Ascending aorta (tissue), 2 donors: ENCODE measurements around the gene DIRAS3. TPM values are rescaled to one million over a fixed set of nuclear protein-coding genes. Genes with fewer than 3 reads are reported as not detected.

Source experiments
- DNase-seq, 2 donors: peaks; one replicate each; pipeline ENCODE4 v3.0.0-alpha.2; 2019; ENCODE audit warnings: low spot score in 2 of 2
- H3K27ac ChIP-seq, 2 donors: fragments of 200-600 bp; sonication (generic); one replicate each; pipeline ENCODE4 v1.5.1; 2016 to 2017; ENCODE audit warnings: mild to moderate bottlenecking in 1 of 2
- H3K27me3 ChIP-seq: fragments of 200-600 bp; sonication (generic); one replicate; pipeline ENCODE4 v1.5.1; 2017
- H3K36me3 ChIP-seq, 2 donors: fragments of 200-600 bp; sonication (generic); one replicate each; pipeline ENCODE4 v1.5.1; 2016
- H3K4me1 ChIP-seq, 2 donors: fragments of 200-600 bp; sonication (generic); one replicate each; pipeline ENCODE4 v1.5.1; 2016 to 2017; ENCODE audit warnings: mild to moderate bottlenecking in 1 of 2
- H3K4me3 ChIP-seq, 2 donors: fragments of 200-600 bp; sonication (generic); one replicate each; pipeline ENCODE4 v1.5.1; 2016 to 2017; ENCODE audit warnings: mild to moderate bottlenecking in 1 of 2
- H3K9me3 ChIP-seq, 2 donors: fragments of 200-600 bp; sonication (generic); one replicate each; pipeline ENCODE4 v1.5.1; 2016
- intact Hi-C: fragments of 100-400 bp; cut with DNase I; formaldehyde crosslinking; loops from one replicate; pipeline ENCODE4 v1.15.1; 2023
- total RNA-seq: library from RNA; depleted of rRNA; stranded (reverse); fragments of >200 nt; gene quantifications from one replicate; pipeline ENCODE4 v1.1.0, GENCODE V29; 2016
- TF ChIP-seq, protein P1 (sequence below), 3 experiments: fragments of 200-600 bp in 2 of 3; fragments of 450-650 bp in 1 of 3; sonication (generic) in 2 of 3; IDR thresholded peaks; one replicate each; pipeline ENCODE4 v1.5.1; 2016 to 2019; ENCODE audit warnings: antibody characterized with exemption in 3 of 3, mild to moderate bottlenecking in 1 of 3, moderate library complexity in 1 of 3

Gene DIRAS3
- total RNA-seq, 1 donor from 2014 or later, result 3.4 TPM

- Histone ChIP-seq H3K27ac (no peak overlapping the region), H3K9me3 (no peaks in the 10 kb centered on the region), H3K4me1 (no peaks in the 10 kb centered on the region), H3K4me3 (no peak overlapping the region), H3K36me3 (no peaks in the 10 kb centered on the region), H3K27me3 (no peaks in the 10 kb centered on the region)
- intact Hi-C loops, result no loop called here
- TF ChIP-seq, protein P1, sequence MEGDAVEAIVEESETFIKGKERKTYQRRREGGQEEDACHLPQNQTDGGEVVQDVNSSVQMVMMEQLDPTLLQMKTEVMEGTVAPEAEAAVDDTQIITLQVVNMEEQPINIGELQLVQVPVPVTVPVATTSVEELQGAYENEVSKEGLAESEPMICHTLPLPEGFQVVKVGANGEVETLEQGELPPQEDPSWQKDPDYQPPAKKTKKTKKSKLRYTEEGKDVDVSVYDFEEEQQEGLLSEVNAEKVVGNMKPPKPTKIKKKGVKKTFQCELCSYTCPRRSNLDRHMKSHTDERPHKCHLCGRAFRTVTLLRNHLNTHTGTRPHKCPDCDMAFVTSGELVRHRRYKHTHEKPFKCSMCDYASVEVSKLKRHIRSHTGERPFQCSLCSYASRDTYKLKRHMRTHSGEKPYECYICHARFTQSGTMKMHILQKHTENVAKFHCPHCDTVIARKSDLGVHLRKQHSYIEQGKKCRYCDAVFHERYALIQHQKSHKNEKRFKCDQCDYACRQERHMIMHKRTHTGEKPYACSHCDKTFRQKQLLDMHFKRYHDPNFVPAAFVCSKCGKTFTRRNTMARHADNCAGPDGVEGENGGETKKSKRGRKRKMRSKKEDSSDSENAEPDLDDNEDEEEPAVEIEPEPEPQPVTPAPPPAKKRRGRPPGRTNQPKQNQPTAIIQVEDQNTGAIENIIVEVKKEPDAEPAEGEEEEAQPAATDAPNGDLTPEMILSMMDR (IDR thresholded peaks at IDR 0.05), result no peak
- no peak for DNase-seq
These were observed 4.8 kb downstream of the DIRAS3 start for GRCh38 chr1:68045511-68046180.

DNA sequence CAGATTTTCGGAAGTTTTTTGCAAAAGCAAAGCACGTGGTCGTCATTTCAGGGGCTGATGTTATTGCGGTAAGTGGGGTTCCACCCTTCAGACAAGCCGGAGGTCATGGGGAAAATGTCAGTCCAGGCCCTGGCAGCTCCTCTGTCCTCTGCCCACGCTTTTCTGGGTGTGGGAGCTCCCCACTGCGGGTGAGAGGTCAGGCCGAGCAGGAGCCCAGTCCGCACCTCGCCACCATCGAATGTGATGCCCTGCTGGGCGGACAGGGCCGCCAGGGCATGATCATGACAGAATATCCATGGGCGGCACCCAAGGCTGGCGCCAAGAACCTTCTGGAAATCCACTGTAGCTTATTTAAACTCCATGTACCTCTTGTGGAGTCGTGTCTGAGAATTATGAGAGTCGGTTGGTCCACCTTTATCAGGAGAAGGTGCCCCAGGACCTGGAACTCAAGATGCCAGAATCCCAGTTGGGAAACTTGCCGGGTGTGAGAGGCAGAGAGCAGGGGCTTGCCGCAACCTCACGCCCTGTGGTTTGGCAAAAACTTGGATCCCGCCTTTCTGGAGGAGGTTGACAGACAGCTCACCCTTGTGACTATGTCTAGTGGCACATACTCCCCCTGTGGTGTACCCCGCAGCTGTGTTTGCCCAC, 6.9 kb downstream of the DIRAS3 start:
- Histone ChIP-seq H3K4me3 (no peak overlapping the region), H3K36me3 (no peaks in the 10 kb centered on the region), H3K4me1 (no peaks in the 10 kb centered on the region), H3K27ac (no peak overlapping the region), H3K9me3 (no peaks in the 10 kb centered on the region), H3K27me3 (no peaks in the 10 kb centered on the region)
- TF ChIP-seq, protein P1 (IDR thresholded peaks at IDR 0.05), result no peak
- intact Hi-C loops, result no loop called here
- no peak for DNase-seq

- H3K27ac ChIP-seq, result no peak overlapping the region
- H3K9me3 ChIP-seq, result no peaks in the 10 kb centered on the region
- intact Hi-C loops, result no loop called here
- no peaks in the 10 kb centered on the region for H3K4me1 ChIP-seq
- no peak overlapping the region for H3K4me3 ChIP-seq
- no peaks in the 10 kb centered on the region for H3K27me3 ChIP-seq
- TF ChIP-seq, protein P1 (IDR thresholded peaks at IDR 0.05), result no peak
- H3K36me3 ChIP-seq, result no peaks in the 10 kb centered on the region
- no peak for DNase-seq
These were observed 13.5 kb downstream of the DIRAS3 start for GRCh38 chr1:68036946-68037345.

DNA sequence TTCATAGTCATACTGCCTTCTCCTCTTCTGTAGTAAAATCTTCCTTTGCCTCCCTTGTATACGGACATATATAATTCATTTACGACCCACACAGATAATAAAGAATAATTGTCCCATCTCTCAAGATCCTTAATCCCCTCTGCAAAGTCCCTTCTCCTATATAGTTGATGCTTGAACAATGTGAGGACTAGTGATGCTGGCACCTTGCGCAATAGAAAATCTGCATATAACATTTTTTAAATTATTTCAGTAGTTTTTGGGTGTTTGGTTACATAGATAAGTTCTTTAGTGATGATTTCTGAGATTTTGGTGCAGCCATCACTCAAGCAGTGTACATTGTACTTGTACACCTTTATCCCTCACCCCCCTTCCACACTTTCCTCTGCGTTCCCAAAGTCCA, 21.0 kb downstream of the DIRAS3 start:
- TF ChIP-seq, protein P1 (IDR thresholded peaks at IDR 0.05), result no peak
- no peak overlapping the region for H3K27ac ChIP-seq
- intact Hi-C loops, result no loop called here
- no peaks in the 10 kb centered on the region for H3K36me3 ChIP-seq
- no peaks in the 10 kb centered on the region for H3K9me3 ChIP-seq
- no peak for DNase-seq
- H3K27me3 ChIP-seq, result no peaks in the 10 kb centered on the region
- no peaks in the 10 kb centered on the region for H3K4me1 ChIP-seq
- no peak overlapping the region for H3K4me3 ChIP-seq

DNA sequence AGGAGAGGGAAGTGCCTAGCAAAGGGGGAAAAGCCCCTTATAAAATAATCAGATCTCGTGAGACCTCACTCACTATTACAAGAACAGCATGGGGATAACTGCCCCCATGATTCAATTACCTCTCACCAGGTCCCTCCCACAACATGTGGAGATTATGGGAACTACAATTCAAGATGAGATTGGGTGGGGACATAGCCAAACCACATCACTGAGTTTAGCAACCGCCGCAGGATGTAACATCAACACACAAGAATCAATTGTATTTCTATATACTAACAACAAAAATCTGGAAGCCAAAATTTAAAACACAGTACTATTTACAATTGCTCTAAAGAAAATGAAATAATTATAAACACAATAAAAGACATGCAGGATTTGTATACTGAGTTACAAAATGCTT, 21.9 kb downstream of the DIRAS3 start:
- Histone ChIP-seq H3K27ac (no peak overlapping the region), H3K9me3 (no peaks in the 10 kb centered on the region), H3K4me3 (no peak overlapping the region), H3K27me3 (no peaks in the 10 kb centered on the region), H3K4me1 (no peaks in the 10 kb centered on the region), H3K36me3 (no peaks in the 10 kb centered on the region)
- TF ChIP-seq, protein P1 (IDR thresholded peaks at IDR 0.05), result no peak
- no peak for DNase-seq
- intact Hi-C loops, result no loop called here
